ENCODE measurements around the gene PHACTR4.
"Not testable (repeated sequence)": the region's sequence is repeated elsewhere in the genome, so short reads cannot be mapped to it uniquely, and the experiment has no call there.

PHACTR4 gene

DNA sequence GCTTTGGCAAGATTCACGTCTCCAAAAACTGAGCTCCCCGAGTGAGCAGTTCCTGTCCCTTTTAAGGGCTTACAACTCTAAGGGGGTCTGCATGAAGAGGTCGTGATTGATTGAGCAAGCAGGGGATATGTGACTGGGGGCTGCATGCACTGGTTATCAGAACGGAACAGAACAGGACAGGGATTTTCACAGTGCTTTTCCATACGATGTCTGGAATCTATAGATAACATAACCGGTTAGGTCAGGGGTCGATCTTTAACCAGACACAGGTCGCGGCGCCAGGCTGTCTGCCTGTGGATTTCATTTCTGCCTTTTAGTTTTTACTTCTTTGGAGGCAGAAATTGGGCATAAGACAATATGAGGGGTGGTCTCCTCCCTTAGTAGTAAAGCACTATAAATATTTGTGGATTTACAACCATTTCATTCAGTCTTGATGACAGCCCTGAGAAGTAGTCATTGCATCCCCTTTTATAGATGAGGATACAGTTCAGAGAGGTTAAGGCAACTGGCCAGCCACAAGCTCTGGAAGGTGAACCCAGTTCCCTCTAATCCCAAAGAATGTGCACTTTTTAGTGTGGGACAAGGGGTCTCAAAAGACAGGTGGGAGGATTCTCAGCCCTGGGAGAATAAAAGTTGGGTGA is 155.6 kb downstream of the PHACTR4 start:
- not testable (repeated sequence) for DNase-seq (ENCODE audit: low spot score)

DNA sequence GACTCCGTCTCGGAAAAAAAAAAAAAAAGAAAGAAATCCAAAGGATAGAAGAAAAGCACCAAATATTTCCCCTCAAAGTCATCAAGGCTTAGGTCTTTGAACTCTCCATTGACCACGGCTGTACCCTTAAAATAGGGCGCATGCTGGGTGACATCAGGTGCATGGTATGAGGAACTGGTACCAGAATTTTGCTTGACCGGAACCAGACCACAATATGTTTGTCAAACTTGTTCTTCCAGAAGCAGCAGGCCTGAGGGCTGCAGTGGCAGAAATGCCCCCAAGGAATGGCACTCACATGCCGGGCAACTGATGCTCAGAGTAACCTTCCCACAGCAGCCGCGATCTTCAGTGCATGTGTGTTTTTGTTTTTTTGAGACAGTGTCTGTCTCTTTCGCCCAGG is 157.3 kb downstream of the PHACTR4 start:
- DNase-seq (ENCODE audit: low spot score): no peak

DNA sequence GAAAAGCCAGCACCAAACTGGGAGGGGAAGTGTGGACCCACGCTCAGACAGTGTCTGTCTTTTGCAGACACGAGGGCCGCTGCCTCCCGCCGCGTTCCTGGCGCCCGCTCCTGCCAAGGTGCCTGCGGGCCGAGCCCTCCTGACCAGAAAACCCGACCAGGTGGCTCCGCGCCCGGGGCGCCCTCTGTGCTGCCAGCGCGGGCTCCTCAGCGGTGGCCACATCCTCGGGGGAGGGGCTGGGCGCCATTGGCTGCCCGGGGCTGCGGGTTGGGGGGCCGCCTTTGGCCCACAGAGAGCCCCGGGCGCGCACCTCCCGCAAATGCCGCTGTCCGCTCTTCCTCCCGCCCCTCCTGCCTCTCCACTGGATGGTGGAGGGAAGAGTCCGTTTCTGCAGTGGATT is 160.9 kb downstream of the PHACTR4 start:
- no peak for DNase-seq (ENCODE audit: low spot score)

DNA sequence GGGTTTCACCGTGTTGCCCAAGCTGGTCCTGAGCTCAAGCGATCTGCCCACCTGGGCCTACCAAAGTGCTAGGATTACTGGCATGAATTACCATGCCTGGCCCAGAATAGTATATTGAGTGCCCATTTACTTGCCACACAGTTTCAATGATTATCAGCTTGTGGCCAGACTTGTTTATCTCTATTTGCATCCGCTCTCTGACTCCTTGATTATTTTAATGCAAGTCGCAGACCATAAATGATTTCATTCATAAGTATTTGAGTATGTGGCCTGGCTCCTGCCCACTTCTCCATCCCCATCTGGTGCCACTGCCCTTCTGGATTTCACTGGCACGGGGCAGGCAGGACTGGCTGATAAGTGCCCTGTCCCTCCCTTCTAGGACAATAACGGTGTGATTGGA is 165.1 kb downstream of the PHACTR4 start:
- no peak for DNase-seq (ENCODE audit: low spot score)

DNA sequence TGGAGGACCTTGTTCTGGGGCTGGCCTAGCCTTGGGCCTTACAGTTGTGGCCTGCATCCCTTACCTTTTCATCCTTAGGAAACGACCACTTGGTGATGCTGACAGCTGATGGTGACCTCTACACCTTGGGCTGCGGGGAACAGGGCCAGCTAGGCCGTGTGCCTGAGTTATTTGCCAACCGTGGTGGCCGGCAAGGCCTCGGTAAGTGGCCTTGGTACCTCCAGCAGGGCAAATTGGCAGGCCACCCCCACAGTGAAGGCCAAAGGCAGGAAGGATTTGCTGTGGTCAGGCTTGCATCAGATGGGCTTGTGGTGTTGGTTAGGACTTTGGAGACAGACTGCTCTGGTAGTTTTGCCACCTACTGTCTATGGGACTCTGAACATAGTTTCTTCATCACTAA is 165.6 kb downstream of the PHACTR4 start:
- DNase-seq (ENCODE audit: low spot score): no peak

DNA sequence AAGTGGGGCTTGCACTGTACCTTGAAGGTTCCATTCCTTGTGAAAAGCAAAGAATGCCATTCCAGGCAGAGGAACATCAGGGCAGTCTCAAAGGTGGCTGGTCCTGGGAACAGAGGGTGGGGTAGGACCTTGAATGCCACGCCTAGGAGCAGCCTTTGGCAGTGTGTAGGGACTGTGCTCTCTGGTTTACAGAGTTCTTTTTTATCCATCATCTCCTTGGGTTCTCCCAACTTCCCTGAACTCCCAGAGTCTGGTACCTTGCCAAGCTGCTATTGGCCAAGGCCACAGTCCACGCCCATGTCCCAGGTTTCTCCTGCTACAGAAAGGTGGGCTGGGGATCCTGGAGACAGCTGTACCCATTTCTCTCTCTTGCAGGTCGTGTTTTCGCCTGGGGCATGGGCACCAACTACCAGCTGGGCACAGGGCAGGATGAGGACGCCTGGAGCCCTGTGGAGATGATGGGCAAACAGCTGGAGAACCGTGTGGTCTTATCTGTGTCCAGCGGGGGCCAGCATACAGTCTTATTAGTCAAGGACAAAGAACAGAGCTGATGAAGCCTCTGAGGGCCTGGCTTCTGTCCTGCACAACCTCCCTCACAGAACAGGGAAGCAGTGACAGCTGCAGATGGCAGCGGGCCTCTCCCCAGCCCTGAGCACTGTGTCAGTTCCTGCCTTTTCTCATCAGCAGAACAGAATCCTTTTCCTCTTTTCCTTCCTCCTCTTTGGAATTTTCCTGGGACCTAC is 168.1 kb downstream of the PHACTR4 start:
- DNase-seq (ENCODE audit: low spot score): no peak

DNA sequence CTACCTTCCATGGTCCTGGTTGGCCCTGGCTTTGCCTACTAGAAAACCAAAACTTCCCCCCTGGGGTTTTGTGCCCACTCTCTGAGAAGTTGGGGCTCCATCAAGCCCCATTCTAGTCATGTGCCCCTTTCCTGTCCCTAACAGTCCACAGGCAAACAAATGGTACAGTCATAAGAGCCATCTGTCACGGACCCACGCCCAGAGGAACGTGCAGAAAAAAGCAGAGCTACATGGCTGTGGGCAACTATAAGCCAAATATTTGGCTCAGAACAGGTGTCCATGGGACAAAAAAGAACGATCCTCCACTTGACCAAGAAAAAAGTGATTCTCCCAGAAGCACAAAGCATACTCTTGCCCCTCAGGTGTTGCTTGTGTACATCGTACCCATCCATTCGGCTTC is 168.7 kb downstream of the PHACTR4 start:
- DNase-seq (ENCODE audit: low spot score): no peak

DNA sequence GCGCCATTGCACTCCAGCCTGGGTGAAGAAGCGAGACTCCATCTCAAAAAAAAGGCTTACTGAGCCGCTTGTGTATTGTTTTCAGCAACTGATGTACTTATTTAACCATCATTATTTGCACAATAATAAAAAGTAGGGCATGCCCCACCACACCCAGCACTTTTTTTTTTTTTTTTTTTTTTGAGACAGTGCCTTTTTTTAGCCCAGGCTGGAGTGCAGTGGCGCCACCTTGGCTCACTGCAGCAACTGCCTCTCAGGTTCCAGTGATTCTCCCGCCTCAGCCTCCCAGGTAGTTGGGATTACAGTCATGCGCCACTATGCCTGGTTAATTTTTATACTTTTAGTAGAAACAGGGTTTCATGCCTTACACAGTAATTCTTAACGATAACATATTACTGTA is 171.1 kb downstream of the PHACTR4 start:
- DNase-seq (ENCODE audit: low spot score): no peak

DNA sequence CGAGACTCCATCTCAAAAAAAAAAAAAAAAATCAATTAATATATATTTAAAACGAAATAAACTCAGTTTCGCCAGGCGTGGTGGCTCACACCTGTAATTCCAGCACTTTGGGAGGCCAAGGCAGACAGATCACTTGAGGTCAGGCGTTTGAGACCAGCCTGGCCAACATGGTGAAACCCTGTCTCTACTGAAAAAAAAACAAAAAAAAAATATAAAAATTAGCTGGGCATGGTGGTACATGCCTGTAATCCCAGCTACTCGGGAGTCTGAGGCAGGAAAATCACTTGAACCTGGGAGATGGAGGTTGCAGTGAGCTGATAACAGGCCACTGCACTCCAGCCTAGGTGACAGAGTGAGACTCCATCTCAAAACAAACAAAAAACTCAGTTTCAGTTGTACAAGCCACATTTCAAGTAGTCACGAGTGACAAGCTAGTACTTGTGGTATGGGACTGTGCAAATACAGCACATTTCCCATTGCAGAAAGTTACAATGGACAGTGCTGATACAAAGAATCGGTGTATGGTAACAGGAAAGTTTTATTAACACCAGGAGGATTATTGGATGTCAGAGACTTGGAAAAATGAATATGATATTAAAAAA is 172.0 kb downstream of the PHACTR4 start:
- DNase-seq (ENCODE audit: low spot score): not testable (repeated sequence)

DNA sequence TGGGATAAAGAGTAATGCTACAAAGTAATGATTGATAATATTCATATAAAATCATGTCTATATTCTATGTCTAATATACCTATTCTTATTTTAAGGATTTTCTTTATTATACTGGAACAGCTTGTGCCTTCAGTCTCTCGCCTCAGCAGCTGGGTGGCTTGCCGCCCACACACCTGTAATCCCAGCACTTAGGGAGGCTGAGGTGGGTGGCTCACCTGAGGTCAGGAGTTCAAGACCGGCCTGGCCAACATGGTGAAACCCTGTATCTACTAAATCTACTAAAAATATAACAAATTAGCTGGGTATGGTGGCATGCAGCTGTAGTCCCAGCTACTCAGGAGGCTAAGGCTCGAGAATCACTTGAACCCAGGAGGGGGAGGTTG is 175.7 kb downstream of the PHACTR4 start:
- no peak for DNase-seq (ENCODE audit: low spot score)

DNA sequence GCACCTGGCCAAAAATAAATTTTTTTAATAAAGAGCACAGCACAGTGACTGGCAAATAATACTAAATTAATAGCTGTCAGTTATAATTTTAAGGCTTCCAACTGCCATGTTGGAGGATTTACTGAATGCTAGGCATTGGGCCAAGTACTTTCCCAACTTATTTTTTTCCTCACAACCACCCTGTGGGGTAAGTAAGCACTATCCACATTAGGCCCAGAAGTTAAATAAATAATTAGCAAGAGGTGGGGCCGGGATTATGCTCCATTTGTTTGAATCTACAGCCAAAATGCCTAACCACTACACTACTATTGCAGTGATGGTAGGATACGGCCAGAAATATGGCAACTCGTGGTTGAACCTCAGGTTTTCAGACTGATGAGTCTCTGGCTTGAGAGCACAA is 178.8 kb downstream of the PHACTR4 start:
- no peak for DNase-seq (ENCODE audit: low spot score)

Data from COLO829 (cell line).